ENCODE data around the gene STMP1. TPM values are rescaled to one million over a fixed set of nuclear protein-coding genes. Genes with fewer than 3 reads are reported as not detected.

The STMP1 gene
- total RNA-seq, 1 donor from 2014 or later = 58.9 TPM

DNA sequence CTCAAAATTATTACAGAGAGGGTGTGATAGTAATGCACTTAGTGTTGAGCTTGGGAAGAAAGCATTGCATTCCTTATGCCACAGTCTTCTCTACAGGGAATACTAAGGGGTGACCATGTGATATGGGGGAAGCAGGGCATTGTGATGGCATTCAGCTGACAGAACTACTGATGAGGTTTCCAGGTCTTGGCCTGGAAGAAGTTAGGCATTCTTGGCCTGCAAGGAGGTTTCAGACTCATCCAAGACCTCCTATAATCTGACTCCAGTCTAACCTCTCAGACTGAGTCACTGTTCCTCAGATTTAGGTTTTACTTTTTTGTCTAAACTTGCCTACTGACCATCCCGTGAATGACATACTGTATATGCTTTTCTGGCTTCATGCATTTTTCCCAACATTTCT lies 7.9 kb downstream of the STMP1 start:
- peaks cover 9% of the 10 kb centered on the region for H3K36me3 Mint-ChIP-seq (ENCODE audit: low read depth)
- peaks cover 18% of the 10 kb centered on the region for H3K4me1 Mint-ChIP-seq
- no peak for TF ChIP-seq CTCF (conservative IDR thresholded peaks at IDR 0.05)
- no peak overlapping the region for H3K4me3 Mint-ChIP-seq
- no peak for DNase-seq (ENCODE audit: low read depth, low spot score)
- no peaks in the 10 kb centered on the region for H3K27me3 Mint-ChIP-seq (ENCODE audit: low read depth)
- H3K27ac Mint-ChIP-seq (ENCODE audit: unreplicated experiment) = no peak overlapping the region
- peaks cover 3% of the 10 kb centered on the region for H3K9me3 Mint-ChIP-seq

DNA sequence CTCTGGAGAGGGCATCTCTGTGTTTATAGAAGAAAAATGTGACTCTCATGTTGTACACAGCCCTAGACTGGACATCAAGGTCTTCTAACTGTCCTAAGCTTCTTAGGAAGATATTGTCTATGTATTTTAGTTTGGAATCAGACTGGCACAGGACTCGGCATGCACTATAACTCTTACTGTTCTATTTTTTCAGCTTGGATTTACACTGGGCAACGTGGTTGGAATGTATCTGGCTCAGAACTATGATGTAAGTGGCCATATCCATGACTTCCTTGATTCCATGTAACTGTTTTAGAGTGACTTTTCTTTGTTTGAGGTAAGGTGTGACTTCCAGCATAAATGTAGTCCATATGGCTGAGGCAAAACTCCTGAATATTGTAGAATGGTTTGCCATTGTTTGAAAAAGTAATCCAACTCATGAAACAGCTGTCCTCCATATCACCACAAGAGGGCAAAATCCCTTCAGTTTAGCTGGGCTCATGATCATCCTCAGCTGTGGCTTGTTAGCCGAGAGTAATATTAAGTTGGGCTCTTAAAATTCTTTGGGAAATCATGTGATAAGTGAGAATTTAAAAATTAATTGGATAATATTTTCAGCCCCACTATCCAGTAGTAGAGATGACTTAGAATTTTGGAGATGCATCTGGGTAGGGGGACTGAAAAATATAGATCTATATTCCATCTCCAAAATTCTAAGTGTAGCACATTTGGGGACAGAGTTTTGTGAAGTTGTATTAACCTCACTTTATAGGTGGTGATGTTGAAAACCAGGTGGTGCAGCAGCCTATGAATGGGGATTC lies 10.4 kb downstream of the STMP1 start:
- Mint-ChIP-seq H3K27me3 (ENCODE audit: low read depth) (no peaks in the 10 kb centered on the region), H3K4me1 (peaks cover 6% of the 10 kb centered on the region), H3K4me3 (no peak overlapping the region), H3K36me3 (ENCODE audit: low read depth) (peaks cover 9% of the 10 kb centered on the region), H3K9me3 (peaks cover 3% of the 10 kb centered on the region), H3K27ac (ENCODE audit: unreplicated experiment) (no peak overlapping the region)
- peak; percentile 14 for DNase-seq (ENCODE audit: low read depth, low spot score)
- peak; percentile 90 for TF ChIP-seq CTCF (conservative IDR thresholded peaks at IDR 0.05)

GRCh38 chr7:135673360-135673706 lies 11.0 kb downstream of the STMP1 start:
- H3K27ac Mint-ChIP-seq (ENCODE audit: unreplicated experiment) = no peak overlapping the region
- peaks cover 3% of the 10 kb centered on the region for H3K9me3 Mint-ChIP-seq
- peaks cover 5% of the 10 kb centered on the region for H3K36me3 Mint-ChIP-seq (ENCODE audit: low read depth)
- H3K4me1 Mint-ChIP-seq = peaks cover 4% of the 10 kb centered on the region
- no peak for DNase-seq (ENCODE audit: low read depth, low spot score)
- H3K27me3 Mint-ChIP-seq (ENCODE audit: low read depth) = no peaks in the 10 kb centered on the region
- TF ChIP-seq CTCF (conservative IDR thresholded peaks at IDR 0.05) = no peak
- no peak overlapping the region for H3K4me3 Mint-ChIP-seq

- Mint-ChIP-seq H3K4me1 (no peaks in the 10 kb centered on the region), H3K36me3 (ENCODE audit: low read depth) (peaks cover 2% of the 10 kb centered on the region), H3K4me3 (no peak overlapping the region), H3K9me3 (no peaks in the 10 kb centered on the region), H3K27me3 (ENCODE audit: low read depth) (no peaks in the 10 kb centered on the region), H3K27ac (ENCODE audit: unreplicated experiment) (no peak overlapping the region)
- no peak for DNase-seq (ENCODE audit: low read depth, low spot score)
- TF ChIP-seq CTCF (conservative IDR thresholded peaks at IDR 0.05) = no peak
Measured at GRCh38 chr7:135678612-135679575, 16.6 kb downstream of the STMP1 start.

- no peaks in the 10 kb centered on the region for H3K27me3 Mint-ChIP-seq (ENCODE audit: low read depth)
- H3K4me1 Mint-ChIP-seq = peaks cover 4% of the 10 kb centered on the region
- peaks cover 5% of the 10 kb centered on the region for H3K36me3 Mint-ChIP-seq (ENCODE audit: low read depth)
- no peak overlapping the region for H3K27ac Mint-ChIP-seq (ENCODE audit: unreplicated experiment)
- no peaks in the 10 kb centered on the region for H3K9me3 Mint-ChIP-seq
- TF ChIP-seq CTCF (conservative IDR thresholded peaks at IDR 0.05) = no peak
- DNase-seq (ENCODE audit: low read depth, low spot score) = no peak
- no peak overlapping the region for H3K4me3 Mint-ChIP-seq
Measured at GRCh38 chr7:135681762-135682161, 19.4 kb downstream of the STMP1 start.
